HG03460 (cell line): Measurements from ENCODE around the gene P2RX5.
"Not testable (repeated sequence)": the region's sequence is repeated elsewhere in the genome, so short reads cannot be mapped to it uniquely, and the experiment has no call there.

ENCODE experiments used
- ATAC-seq: cut with Tn5 transposase; IDR thresholded peaks from one replicate; pipeline ENCODE4 v1.9.1; 2021; ENCODE audit not compliant: unreplicated experiment

Gene P2RX5

GRCh38 chr17:3715296-3715695 is 19.3 kb upstream of the P2RX5 start:
- ATAC-seq = no peak

- no peak for ATAC-seq
Measured at GRCh38 chr17:3712811-3713463, 17.0 kb upstream of the P2RX5 start.

- ATAC-seq = peak; percentile 93
Measured at GRCh38 chr17:3710951-3711383, 15.0 kb upstream of the P2RX5 start.

- no peak for ATAC-seq
Measured at GRCh38 chr17:3708366-3708765, 12.4 kb upstream of the P2RX5 start.

DNA sequence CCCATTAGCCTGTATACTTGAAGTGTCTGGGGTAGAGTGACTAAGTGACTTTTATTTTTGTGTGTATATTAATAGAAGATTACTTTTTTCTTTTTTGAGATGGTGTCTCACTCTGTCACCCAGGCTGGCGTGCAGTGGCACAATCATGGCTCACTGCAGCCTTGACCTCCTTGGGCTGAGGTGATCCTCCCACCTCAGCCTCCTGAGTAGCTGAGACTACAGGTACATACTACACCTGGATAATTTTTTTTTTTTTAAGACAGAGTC is 9.7 kb upstream of the P2RX5 start:
- ATAC-seq = not testable (repeated sequence)

DNA sequence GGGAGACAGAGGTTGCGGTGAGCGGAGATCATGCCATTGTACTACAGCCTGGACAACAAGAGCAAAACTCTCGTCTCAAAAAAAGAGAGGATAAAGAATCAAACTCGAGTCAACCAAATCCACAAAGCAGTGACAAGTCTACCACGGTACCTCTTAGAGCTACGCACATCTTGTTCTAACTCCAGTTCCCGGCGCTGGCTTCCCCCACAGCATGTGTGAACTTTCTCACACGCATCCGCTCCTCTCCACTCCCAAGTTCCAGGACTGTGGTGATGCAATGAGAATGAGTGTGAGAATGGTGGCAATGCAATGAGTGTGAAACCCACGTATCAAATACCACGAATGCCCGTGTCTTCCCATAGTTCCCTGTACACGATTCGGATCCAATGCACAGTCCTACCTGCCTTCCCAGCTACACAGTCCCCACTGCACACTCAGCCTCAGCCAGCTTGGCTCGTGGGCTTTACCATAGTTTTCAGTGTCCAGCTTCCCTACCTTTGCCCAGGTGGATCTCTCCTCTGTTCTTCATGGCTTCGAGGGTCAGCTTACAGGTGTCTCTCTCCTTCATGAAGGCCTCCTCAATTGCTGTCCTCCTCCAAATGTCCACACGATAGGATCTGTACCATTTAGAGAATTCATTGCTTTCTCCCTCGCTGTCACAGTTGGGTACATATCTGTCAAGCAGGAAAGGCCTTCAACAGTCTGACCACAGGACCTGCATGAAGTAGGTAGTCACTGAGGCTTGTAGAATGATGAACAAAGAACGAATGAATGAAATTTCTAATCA is 9.2 kb upstream of the P2RX5 start:
- no peak for ATAC-seq

- ATAC-seq = not testable (repeated sequence)
Measured at GRCh38 chr17:3702041-3702539, 6.1 kb upstream of the P2RX5 start.

GRCh38 chr17:3699951-3700350 is 4.0 kb upstream of the P2RX5 start:
- ATAC-seq = no peak

DNA sequence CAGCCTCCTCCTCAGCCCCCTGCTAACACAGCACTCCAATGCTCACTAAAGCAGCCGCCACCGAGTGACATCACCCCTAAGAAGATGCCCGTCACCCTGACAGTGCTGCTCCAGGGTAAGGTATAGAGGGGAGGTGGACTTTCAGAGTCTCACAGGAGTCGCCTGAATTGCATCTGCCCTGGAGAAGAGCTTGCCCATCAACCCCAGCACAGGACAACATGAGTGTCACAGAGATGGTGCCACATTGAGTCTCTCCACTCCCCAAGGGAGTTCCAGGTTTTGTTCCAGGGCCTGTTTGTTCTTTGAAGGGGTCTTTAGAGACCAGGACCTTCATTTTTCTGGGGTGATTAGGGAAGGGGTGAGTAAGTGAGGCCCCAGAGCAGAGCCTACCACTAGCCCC is 2.2 kb upstream of the P2RX5 start:
- no peak for ATAC-seq

GRCh38 chr17:3697103-3697476 is 1.1 kb upstream of the P2RX5 start:
- ATAC-seq = no peak

DNA sequence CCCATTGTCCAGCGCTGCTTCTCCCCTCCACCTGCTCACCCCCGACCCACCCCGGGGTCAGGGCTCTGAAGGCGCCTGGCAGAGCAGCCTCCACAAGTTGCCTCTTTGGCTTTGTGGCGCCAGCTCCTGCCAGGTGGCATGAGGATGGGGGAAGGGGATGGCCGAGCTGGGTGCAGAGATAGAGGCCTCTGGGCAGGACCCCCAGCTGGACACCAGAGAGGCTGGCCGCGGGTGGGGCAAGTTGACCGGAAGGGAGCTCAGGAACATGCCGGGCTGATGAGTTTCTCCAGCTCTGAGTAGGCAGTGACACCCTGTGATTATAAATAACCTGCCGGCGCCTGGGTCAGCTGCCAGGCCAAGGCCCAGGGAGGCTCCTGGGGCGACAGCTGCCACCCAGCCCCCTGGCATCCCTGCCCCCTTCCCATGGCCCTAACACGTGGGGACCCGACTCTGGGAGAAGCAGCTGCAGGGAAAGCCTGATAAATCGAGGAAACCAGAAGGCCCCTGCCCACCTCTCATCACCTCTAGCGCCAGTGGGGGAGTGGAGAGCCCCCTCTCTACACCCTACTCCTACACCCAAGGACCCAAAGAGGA is 729 bp downstream of the P2RX5 start:
- ATAC-seq = no peak

DNA sequence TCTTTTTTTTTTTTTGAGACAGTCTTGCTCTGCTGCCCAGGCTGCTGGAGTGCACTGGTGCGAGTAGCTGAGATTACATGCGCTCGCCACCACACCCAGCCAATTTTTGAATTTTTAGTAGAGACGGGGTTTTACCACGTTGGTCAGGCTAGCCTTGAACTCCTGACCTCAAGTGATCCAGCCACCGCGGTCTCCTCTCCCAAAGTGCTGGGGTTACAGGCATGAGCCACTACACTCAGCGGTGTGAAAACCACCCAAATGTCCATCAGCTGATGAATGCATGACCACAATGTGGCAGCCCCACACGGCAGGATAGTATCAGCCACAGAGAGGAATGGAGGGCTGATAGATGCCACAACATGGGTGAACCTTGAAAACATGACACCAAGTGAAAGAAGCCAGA is 2.1 kb downstream of the P2RX5 start:
- ATAC-seq = no peak

GRCh38 chr17:3693141-3693540 is 2.8 kb downstream of the P2RX5 start:
- no peak for ATAC-seq

- ATAC-seq = no peak
Measured at GRCh38 chr17:3692346-3692745, 3.6 kb downstream of the P2RX5 start.

DNA sequence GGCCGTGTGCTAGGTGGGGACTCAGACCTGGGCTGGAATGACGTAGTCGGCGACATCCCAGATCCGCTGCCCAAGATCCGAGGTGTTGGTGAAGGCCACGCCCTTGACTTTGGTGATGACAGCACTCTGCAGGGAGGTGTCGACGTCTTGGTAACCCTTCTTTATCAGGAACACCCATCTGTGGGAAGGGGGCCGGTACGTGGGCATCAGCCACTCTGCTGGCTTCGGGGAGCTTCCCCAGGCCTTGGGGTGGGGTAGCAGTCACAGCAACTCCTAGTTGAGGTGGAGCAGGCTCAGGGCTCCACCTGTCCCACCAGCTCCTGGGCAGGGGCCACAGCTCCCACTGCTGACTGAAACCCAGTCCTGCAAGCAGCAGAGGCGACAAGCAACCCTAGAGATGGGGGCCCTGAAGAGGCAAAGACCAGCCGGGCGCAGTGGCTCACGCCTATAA is 4.3 kb downstream of the P2RX5 start:
- no peak for ATAC-seq

DNA sequence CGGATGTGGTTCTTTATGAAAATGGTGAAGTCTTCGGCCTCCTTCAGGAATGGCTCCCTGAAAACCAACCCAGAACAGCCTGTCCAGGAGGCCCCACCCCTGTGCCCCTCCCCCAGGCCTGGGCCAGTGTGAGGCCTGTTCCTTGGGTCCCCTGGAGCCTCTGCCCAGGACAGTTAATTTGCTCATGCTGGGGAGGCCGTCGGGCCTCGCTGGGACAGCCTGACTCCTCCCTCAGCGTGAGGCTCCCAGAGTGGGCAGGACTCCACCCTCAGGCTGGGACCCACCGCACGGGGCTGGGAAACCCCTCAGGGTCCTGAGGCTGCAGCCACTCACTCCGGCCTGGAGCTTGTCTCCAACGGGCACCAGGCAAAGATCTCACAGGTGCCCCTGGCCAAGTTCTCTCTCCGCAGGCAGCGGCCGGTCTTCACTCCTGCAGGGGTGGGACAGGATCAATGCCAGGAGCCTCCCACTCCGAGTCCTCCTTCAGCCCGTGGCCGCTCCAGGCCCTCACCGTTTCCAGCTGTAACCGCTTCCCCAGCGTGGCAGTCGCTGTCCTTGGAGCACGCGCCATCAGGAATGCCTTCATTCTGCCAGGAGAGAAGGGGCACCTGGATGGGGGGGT is 5.8 kb downstream of the P2RX5 start:
- no peak for ATAC-seq

GRCh38 chr17:3689262-3690093 is 6.5 kb downstream of the P2RX5 start:
- no peak for ATAC-seq

DNA sequence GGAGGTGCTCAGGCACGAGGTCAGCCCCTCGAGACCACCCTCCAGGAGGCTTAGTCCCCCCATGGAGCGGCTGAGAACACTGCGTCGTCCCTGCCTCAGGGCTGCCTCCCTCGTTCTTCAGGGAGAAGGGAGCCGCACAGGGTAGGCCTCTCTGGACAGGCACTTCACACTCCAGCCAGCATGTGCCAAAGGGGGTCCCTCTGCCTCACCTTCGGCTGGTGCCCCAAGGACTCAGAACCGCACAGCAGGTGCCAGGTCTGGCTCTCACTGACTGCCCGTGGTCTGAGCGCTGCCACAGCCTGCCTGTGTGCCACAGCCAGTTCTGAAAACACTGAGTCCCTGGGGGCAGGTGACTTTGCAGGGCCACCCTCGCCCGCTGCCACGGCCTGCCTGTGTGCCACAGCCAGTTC is 7.1 kb downstream of the P2RX5 start:
- no peak for ATAC-seq

- ATAC-seq = no peak
Measured at GRCh38 chr17:3688027-3688553, 7.9 kb downstream of the P2RX5 start.

DNA sequence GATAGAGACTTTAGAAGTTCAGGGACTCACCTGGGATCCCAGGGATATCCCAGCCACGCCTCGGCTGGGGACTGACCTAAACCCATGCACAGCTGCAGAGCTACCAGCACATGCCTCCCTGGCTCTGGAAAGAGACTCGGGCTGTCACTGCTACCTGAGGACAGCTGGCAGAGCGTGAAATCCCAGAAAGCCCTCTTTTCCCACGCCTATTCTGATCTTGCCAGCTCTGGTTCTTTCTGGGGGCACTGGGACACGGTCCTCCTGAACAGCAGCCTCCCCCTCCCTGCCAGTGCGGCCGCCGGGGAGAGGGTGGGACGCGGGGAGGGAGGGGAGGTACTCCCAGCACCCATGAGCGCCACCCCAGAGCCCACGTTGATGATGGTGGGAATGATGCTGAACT is 10.8 kb downstream of the P2RX5 start:
- no peak for ATAC-seq

DNA sequence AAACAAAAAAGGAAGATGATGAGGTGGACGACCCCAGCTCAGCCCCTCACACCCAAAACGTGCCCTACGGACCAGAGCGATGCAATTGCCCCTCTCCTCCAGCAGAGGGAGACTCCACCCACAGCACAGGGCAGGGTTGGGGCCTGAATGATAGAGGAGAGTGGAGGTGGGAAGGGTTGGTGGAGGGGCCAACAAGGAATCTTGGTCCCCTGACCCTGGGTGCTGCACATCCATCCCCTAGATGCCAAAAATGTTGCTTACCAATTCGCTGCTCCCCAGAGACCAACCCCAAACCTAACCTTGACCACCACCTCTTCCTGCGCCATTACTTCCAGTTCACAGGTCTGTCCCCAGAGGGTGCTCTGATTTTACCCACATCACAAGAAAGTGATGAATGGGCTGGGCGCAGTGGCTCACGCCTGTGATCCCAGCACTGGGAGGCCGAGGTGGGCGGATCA is 12.9 kb downstream of the P2RX5 start:
- no peak for ATAC-seq
